Measurements from ENCODE around the gene PRKCE. TPM values are rescaled to one million over a fixed set of nuclear protein-coding genes. Genes with fewer than 3 reads are reported as not detected.

The PRKCE gene
- total and polyA plus RNA-seq, 2 donors (not counting 3 experiments of a cell fraction or from before 2014, with no cell fraction given) = 27.9 to 33.9 TPM

DNA sequence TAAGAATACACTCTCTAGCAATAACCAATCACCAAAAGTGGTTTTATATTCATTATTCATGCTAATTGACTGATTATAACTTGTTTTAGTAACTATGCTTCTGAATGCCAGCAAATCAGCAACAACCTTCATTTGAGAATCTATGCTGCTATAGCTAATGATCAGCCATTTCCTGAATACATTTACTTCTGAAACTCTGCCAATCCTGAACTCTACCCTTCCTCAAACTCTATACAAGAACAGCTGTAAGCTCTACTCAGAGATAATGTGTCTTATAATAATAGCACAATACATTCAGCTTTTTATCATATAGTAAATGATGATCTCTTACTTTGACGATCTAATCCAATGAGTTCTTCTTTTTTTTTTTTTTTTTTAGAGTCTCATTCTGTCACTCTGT, 560.0 kb downstream of the PRKCE start:
- Histone ChIP-seq H3K27me3 (ENCODE audit: control insufficient read depth in 2 of 2, insufficient read depth in 2 of 2, low read length in 2 of 2) (no peaks in the 10 kb centered on the region), H3K9ac (replicated peaks; ENCODE audit: extremely low read depth, insufficient read depth, low read length) (no peak overlapping the region), H3K4me2 (ENCODE audit: insufficient read depth, low read length) (no peak overlapping the region), H3K9me1 (replicated peaks; ENCODE audit: control insufficient read depth, extremely low read depth, insufficient read depth, low read length) (no peaks in the 10 kb centered on the region), H2AFZ (ENCODE audit: low read depth, low read length) (no peak overlapping the region), H3K4me1 (ENCODE audit: control insufficient read depth, extremely low read depth, insufficient read depth, low read length) (no peaks in the 10 kb centered on the region), H3K27ac (ENCODE audit: insufficient read depth, low read depth, low read length) (no peak overlapping the region), H3K36me3 (ENCODE audit: control insufficient read depth in 2 of 2, extremely low read depth in 1 of 2, insufficient read depth in 2 of 2, low read length in 2 of 2) (no peaks in the 10 kb centered on the region), H3K4me3 (replicated peaks in 1 of 3; ENCODE audit: insufficient read depth in 1 of 3, low read depth in 1 of 3, low read length in 3 of 3) (no peak overlapping the region), H3K9me3 (replicated peaks; ENCODE audit: control insufficient read depth, insufficient read depth, low read length) (no peaks in the 10 kb centered on the region), H4K20me1 (replicated peaks; ENCODE audit: control insufficient read depth, extremely low read depth, insufficient read depth, low read length) (no peaks in the 10 kb centered on the region), H3K79me2 (ENCODE audit: control insufficient read depth, insufficient read depth, low read length) (no peaks in the 10 kb centered on the region)
- no peak for FAIRE-seq
- no peak for DNase-seq (ENCODE audit: low read depth, low spot score)
- CTCF ChIA-PET = interaction anchor here (0.6 to 1.2 kb wide), 5 partner anchors 11 to 501 kb away, joined by 3 to 5 read pairs (median 3); no protein-coding TSS in a partner anchor
- POLR2A ChIA-PET = interaction anchor here (0.7 kb wide), 1 partner anchor 73 kb away, joined by 3 read pairs; no protein-coding TSS in a partner anchor
- TF ChIP-seq FOS (IDR thresholded peaks at IDR 0.05; ENCODE audit: borderline replicate concordance, insufficient read depth, low read length) = no peak
- TF ChIP-seq, protein P1, sequence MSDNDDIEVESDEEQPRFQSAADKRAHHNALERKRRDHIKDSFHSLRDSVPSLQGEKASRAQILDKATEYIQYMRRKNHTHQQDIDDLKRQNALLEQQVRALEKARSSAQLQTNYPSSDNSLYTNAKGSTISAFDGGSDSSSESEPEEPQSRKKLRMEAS (IDR thresholded peaks at IDR 0.05; ENCODE audit: insufficient read depth, insufficient read length) = no peak
- TF ChIP-seq EZH2 (IDR thresholded peaks at IDR 0.05; ENCODE audit: borderline replicate concordance, low read depth, low read length, severe bottlenecking) = no peak
- no peak for TF ChIP-seq JUN (IDR thresholded peaks at IDR 0.05; ENCODE audit: borderline replicate concordance, insufficient read depth, insufficient read length, low read depth)
- no peak for TF ChIP-seq POLR2AphosphoS5 (IDR thresholded peaks at IDR 0.05; ENCODE audit: insufficient read depth, low read depth, low read length)
- TF ChIP-seq CTCF (IDR thresholded peaks at IDR 0.05; ENCODE audit: extremely low read depth in 1 of 2, insufficient read depth in 1 of 2, low read depth in 1 of 2, low read length in 2 of 2) = no peak
- TF ChIP-seq POLR2A (IDR thresholded peaks at IDR 0.05; ENCODE audit: low read depth, low read length) = no peak
- TF ChIP-seq GATA2 (IDR thresholded peaks at IDR 0.05; ENCODE audit: insufficient read depth, insufficient read length, low read depth, low read length) = no peak
- no peak for TF ChIP-seq MYC (IDR thresholded peaks at IDR 0.05; ENCODE audit: low read depth, low read length)
- intact Hi-C loops (cut with micrococcal nuclease) (no loop called here), dilution Hi-C loops (cut with MboI; ENCODE audit: extremely low pct_ligation_motif_present, low sequenced_read_pairs) (no loop called here)
- BruUV-seq (replicated peaks) = no TSS peak
